Nephron (organoid): Measurements from ENCODE around the gene MT1F.

Source experiments
- H3K27ac Mint-ChIP-seq, 3 experiments: 2 replicates each; pipeline ENCODE4 v1.8.0; 2020; ENCODE audit warnings: mixed read lengths in 3 of 3, mild to moderate bottlenecking in 2 of 3, moderate library complexity in 1 of 3
- H3K27me3 Mint-ChIP-seq: 2 replicates; pipeline ENCODE4 v1.8.0; 2021; ENCODE audit warnings: low read depth, mild to moderate bottlenecking, moderate library complexity, mixed read lengths
- H3K36me3 Mint-ChIP-seq: 2 replicates; pipeline ENCODE4 v1.8.0; 2020; ENCODE audit warnings: low read depth, mixed read lengths
- H3K4me1 Mint-ChIP-seq: 2 replicates; pipeline ENCODE4 v1.8.0; 2020; ENCODE audit warnings: mixed read lengths
- H3K4me3 Mint-ChIP-seq, 3 experiments: 2 replicates each; pipeline ENCODE4 v1.8.0; 2020; ENCODE audit warnings: mild to moderate bottlenecking in 3 of 3, mixed read lengths in 3 of 3, moderate library complexity in 2 of 3
- H3K9me3 Mint-ChIP-seq: 2 replicates; pipeline ENCODE4 v1.8.0; 2020; ENCODE audit warnings: mixed read lengths
- TF ChIP-seq, protein P1 (sequence below), 3 experiments: fragments of 200-600 bp; sonication (generic); IDR thresholded peaks; one replicate each; pipeline ENCODE4 v1.5.0; 2021; ENCODE audit warnings: antibody characterized with exemption in 3 of 3; ENCODE audit not compliant: unreplicated experiment in 3 of 3

MT1F gene

DNA sequence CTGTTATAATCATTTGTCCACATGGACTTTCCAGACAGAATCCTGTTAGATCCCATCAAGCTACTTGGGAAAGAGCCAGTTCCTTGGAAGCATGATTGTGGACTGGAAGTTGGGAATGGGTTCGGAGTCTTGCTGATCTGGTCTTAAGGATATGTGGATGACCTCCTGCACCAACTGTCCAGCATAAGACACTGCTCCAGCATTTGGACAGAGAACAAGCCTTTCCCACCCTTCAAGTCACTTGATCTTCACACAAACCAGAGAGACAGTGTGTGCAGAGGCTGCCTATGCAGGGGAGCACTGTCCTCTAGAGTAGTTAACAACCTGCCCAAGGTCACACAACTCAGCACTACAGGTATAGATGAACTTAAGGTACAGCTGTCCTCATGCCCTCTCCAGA is 11.9 kb upstream of the MT1F start:
- TF ChIP-seq, protein P1, sequence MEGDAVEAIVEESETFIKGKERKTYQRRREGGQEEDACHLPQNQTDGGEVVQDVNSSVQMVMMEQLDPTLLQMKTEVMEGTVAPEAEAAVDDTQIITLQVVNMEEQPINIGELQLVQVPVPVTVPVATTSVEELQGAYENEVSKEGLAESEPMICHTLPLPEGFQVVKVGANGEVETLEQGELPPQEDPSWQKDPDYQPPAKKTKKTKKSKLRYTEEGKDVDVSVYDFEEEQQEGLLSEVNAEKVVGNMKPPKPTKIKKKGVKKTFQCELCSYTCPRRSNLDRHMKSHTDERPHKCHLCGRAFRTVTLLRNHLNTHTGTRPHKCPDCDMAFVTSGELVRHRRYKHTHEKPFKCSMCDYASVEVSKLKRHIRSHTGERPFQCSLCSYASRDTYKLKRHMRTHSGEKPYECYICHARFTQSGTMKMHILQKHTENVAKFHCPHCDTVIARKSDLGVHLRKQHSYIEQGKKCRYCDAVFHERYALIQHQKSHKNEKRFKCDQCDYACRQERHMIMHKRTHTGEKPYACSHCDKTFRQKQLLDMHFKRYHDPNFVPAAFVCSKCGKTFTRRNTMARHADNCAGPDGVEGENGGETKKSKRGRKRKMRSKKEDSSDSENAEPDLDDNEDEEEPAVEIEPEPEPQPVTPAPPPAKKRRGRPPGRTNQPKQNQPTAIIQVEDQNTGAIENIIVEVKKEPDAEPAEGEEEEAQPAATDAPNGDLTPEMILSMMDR (IDR thresholded peaks at IDR 0.05; ENCODE audit: unreplicated experiment in 3 of 3) = no peak
- H3K27ac Mint-ChIP-seq = no peak overlapping the region

DNA sequence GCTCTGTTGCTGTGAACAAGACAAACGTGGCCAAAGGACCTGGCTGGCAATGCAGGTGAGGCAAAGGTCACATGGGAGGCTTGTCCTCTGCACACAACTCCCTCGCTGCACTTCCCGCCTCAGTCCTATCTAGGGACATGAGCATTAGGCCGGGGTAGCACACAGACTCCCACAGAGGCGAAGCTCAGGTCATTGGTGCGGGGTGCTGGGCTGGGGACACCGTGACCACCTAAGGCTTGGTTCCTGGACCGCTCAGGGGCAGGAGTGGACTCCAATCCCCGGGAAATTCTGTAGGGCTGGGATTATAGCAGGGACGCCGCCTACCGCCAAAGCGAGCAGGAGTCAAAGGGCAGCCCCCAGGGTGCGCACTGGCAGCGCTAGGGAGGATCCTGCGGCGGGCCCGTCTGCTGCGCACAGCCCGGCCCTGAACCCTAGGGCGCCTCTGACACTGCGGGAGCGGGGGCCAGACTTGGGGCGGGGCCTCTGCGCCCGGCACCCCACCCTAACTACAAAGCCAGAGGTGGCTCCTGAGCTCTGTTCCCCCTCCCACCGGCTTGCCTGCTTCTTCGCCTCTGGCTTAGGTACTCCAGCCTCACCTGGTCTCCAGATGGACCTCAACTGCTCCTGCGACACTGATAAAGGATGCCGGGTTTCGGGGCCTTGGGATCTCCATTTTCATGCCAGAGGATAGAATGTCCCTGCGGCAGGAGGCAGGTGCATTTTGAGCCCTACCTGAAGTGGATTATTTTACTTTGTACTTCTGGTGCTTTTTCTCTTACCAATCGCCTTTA is 9.9 kb upstream of the MT1F start:
- TF ChIP-seq, protein P1 (IDR thresholded peaks at IDR 0.05; ENCODE audit: unreplicated experiment in 3 of 3) = no peak
- Mint-ChIP-seq H3K36me3 (no peaks in the 10 kb centered on the region), H3K4me3 (no peak overlapping the region)

More for the DNA sequence above, 11.9 kb upstream of the MT1F start:
- H3K9me3 Mint-ChIP-seq = no peaks in the 10 kb centered on the region
- H3K4me3 Mint-ChIP-seq = no peak overlapping the region
- H3K4me1 Mint-ChIP-seq = no peaks in the 10 kb centered on the region
- peaks cover 100% of the 10 kb centered on the region for H3K27me3 Mint-ChIP-seq
- H3K36me3 Mint-ChIP-seq = no peaks in the 10 kb centered on the region

DNA sequence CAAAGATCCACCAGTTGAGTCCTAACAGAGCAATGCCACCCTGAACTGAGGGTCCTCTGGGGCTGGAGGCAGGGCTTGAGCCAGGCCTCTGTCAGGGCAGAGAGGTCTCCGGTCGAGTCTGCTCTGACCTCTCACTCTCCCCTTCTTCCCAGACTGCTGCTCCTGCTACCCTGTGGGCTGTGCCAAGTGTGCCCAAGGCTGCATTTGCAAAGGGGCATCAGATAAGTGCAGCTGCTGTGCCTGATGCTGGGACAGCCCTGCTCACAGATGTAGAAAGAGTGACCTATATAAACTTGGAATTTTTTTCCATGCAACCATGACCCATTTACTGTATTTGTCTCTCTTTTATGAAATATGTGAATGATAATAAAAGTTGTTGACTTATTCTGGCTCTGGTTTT is 8.5 kb upstream of the MT1F start:
- no peaks in the 10 kb centered on the region for H3K4me1 Mint-ChIP-seq
- no peak overlapping the region for H3K4me3 Mint-ChIP-seq
- no peaks in the 10 kb centered on the region for H3K36me3 Mint-ChIP-seq
- H3K27ac Mint-ChIP-seq = no peak overlapping the region
- H3K9me3 Mint-ChIP-seq = no peaks in the 10 kb centered on the region
- TF ChIP-seq, protein P1 (IDR thresholded peaks at IDR 0.05; ENCODE audit: unreplicated experiment in 3 of 3) = no peak
- peaks cover 100% of the 10 kb centered on the region for H3K27me3 Mint-ChIP-seq

More for the DNA sequence above, 9.9 kb upstream of the MT1F start:
- no peaks in the 10 kb centered on the region for H3K9me3 Mint-ChIP-seq
- H3K4me1 Mint-ChIP-seq = no peaks in the 10 kb centered on the region
- peaks cover 100% of the 10 kb centered on the region for H3K27me3 Mint-ChIP-seq
- H3K27ac Mint-ChIP-seq = no peak overlapping the region

DNA sequence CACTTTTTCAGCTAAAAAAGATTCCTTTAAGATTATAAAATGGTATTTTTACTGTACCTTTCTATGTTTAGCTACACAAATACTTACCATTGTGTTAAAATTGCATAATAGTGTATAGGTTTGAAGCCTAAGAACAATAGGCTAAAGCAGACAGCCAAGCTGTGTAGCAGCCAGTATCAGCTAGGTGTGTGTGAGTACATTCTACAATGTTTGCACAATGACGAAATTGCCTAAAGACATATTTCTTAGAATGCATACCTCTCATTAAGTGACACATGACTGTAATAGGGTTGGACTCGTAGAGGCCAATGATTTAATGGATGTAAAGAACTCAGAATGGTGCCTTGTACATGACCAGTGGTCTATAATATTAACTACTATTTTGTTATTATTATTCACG is 7.9 kb upstream of the MT1F start:
- Mint-ChIP-seq H3K4me3 (no peak overlapping the region), H3K9me3 (no peaks in the 10 kb centered on the region), H3K36me3 (no peaks in the 10 kb centered on the region), H3K4me1 (no peaks in the 10 kb centered on the region), H3K27ac (no peak overlapping the region), H3K27me3 (peaks cover 99% of the 10 kb centered on the region)
- TF ChIP-seq, protein P1 (IDR thresholded peaks at IDR 0.05; ENCODE audit: unreplicated experiment in 3 of 3) = no peak

DNA sequence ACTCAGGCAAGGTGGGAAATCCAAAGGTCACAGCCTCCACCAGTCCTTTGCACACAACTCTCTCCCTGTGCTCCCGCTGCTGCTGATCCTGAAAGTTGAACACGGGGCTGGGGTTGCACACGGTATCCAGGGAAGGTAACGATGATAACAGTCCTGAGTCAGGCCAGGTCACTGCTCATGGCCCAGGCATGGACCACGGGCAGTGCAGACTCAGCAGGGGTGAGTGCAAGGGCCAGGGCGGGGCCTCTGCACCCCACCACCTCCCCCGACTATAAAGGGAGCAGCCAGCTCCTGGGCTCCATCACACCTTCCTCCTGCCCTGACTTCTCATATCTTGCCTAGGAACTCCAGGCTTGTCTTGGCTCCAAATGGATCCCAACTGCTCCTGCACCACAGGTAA is 6.2 kb upstream of the MT1F start, which contains the start of gene MT1B:
Gene MT1B, plus strand, starts transcription at position 301 of the 400 bp plus-strand sequence. Its CDS starts 68 bp downstream, at position 369.
- Mint-ChIP-seq H3K9me3 (no peaks in the 10 kb centered on the region), H3K27me3 (peaks cover 99% of the 10 kb centered on the region), H3K4me1 (no peaks in the 10 kb centered on the region), H3K27ac (no peak within 1 kb of the TSS), H3K4me3 (no peak within 1 kb of the TSS), H3K36me3 (no peaks in the 10 kb centered on the region)
- TF ChIP-seq, protein P1 (IDR thresholded peaks at IDR 0.05; ENCODE audit: unreplicated experiment in 3 of 3) = no peak

DNA sequence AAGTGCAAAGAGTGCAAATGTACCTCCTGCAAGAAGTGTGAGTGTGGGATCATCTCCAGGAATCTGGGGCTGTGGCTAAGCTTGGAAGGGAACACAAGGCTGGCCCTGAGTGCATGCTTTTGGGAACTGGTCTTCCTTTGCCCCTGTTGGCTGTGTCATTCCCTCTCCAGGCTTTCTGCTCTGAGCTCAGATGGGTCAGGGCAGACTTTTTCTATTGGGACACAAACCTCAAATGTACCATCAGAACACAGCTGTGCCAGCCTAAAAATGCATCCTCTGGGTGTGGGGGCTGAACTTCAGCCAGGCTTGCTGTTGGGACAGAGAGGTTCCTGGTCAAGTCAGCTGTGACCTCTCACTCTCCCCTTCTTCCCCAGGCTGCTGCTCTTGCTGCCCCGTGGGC is 5.2 kb upstream of the MT1F start:
- TF ChIP-seq, protein P1 (IDR thresholded peaks at IDR 0.05; ENCODE audit: unreplicated experiment in 3 of 3) = no peak
- Mint-ChIP-seq H3K4me3 (no peak overlapping the region), H3K36me3 (no peaks in the 10 kb centered on the region), H3K9me3 (no peaks in the 10 kb centered on the region), H3K27me3 (peaks cover 99% of the 10 kb centered on the region), H3K4me1 (no peaks in the 10 kb centered on the region), H3K27ac (no peak overlapping the region)
